GM12878 (cell line): ENCODE results near the gene BTC. TPM values are rescaled to one million over a fixed set of nuclear protein-coding genes. Genes with fewer than 3 reads are reported as not detected.

Experiments
- ATAC-seq: fragments of 200-7000 bp; cut with Tn5 transposase; 3 replicates; pipeline ENCODE4 v1.9.1; 2020; ENCODE audit warnings: mild to moderate bottlenecking, moderate library complexity
- BruUV-seq: library from RNA; stranded (reverse); fragments of 400-500 nt; replicated peaks from 2 replicates; lab custom pipeline; 2021; lab: Mats Ljungman, UMichigan
- CTCF ChIA-PET: fragments of 300-600 bp; sonication (Branson Sonifier 250); formaldehyde crosslinking; extraction: SDS; loops from one replicate; lab custom pipeline; 2021; ENCODE audit warnings: inconsistent platforms; lab: Yijun Ruan, JAX
- POLR2A ChIA-PET: fragments of 350-600 bp; formaldehyde crosslinking; extraction: SDS; loops from one replicate; lab custom pipeline; 2021; ENCODE audit warnings: inconsistent platforms; lab: Charles Lee
- RAD21 ChIA-PET: fragments of 300-600 bp; sonication (Branson Sonifier 250); formaldehyde crosslinking; loops from one replicate; lab custom pipeline; 2023; ENCODE audit warnings: antibody characterized with exemption; ENCODE audit not compliant: unreplicated experiment; lab: Charles Lee
- SMC1A ChIA-PET: fragments of 300-600 bp; sonication (Branson Sonifier 250); formaldehyde crosslinking; loops from one replicate; lab custom pipeline; 2023; ENCODE audit not compliant: unreplicated experiment, uncharacterized antibody; lab: Charles Lee
- DNase-seq: peaks from one replicate; pipeline ENCODE4 v3.0.0-alpha.2; 2011; ENCODE audit warnings: low read depth, low spot score
- FAIRE-seq: peaks from 3 replicates; lab custom pipeline; 2011; peaks lifted over from hg19 to GRCh38; lab: Jason Lieb, UNC
- H2AFZ ChIP-seq: 2 replicates; pipeline ENCODE4 v1.6.0; 2011; ENCODE audit warnings: low read depth, low read length, control low read depth; ENCODE audit not compliant: control insufficient read depth
- H3K27ac ChIP-seq: 2 replicates; pipeline ENCODE4 v1.5.1; 2011; ENCODE audit warnings: control low read depth; ENCODE audit not compliant: control insufficient read depth, insufficient read depth
- H3K27me3 ChIP-seq, 2 experiments: replicated peaks in 1 of 2; 2 replicates each; pipeline versions ENCODE4 v1.6.0 to v1.6.1; 2011; ENCODE audit warnings: low read length in 1 of 2; ENCODE audit not compliant: control insufficient read depth in 2 of 2, insufficient read depth in 2 of 2
- H3K36me3 ChIP-seq, 2 experiments: 2 replicates each; pipeline ENCODE4 v1.5.1; 2011; ENCODE audit warnings: low read length in 1 of 2; ENCODE audit not compliant: control insufficient read depth in 2 of 2, insufficient read depth in 2 of 2
- H3K4me1 ChIP-seq: 2 replicates; pipeline ENCODE4 v1.6.1; 2011; ENCODE audit warnings: mild to moderate bottlenecking, low read length, moderate library complexity, mixed read lengths; ENCODE audit not compliant: control insufficient read depth, insufficient read depth
- H3K4me2 ChIP-seq: 2 replicates; pipeline ENCODE4 v1.6.0; 2011; ENCODE audit warnings: control low read depth; ENCODE audit not compliant: control insufficient read depth, insufficient read depth
- H3K4me3 ChIP-seq: fragments of 200-600 bp; sonication (generic); 2 replicates; pipeline ENCODE4 v1.5.1; 2016
- H3K79me2 ChIP-seq: 2 replicates; pipeline ENCODE4 v1.6.0; 2011; ENCODE audit warnings: low read length; ENCODE audit not compliant: control insufficient read depth, insufficient read depth
- H3K9ac ChIP-seq: 2 replicates; pipeline ENCODE4 v1.8.0; 2011; ENCODE audit warnings: low read length, control low read depth, mixed read lengths; ENCODE audit not compliant: control insufficient read depth, insufficient read depth
- H3K9me3 ChIP-seq: replicated peaks from 3 replicates; pipeline ENCODE4 v1.5.1; 2011; ENCODE audit warnings: mild to moderate bottlenecking, low read length; ENCODE audit not compliant: control insufficient read depth, insufficient read depth
- H4K20me1 ChIP-seq: 2 replicates; pipeline ENCODE4 v1.6.0; 2011; ENCODE audit not compliant: control insufficient read depth, insufficient read depth
- BCLAF1 ChIP-seq: fragments of 450-650 bp; IDR thresholded peaks from 2 replicates; pipeline ENCODE4 v1.6.1; 2017; ENCODE audit warnings: antibody characterized with exemption, mild to moderate bottlenecking, moderate library complexity
- BMI1 ChIP-seq: fragments of 450-650 bp; IDR thresholded peaks from 2 replicates; pipeline ENCODE4 v1.6.1; 2016; ENCODE audit warnings: mild to moderate bottlenecking, moderate library complexity, borderline replicate concordance
- DPF2 ChIP-seq: fragments of 450-650 bp; IDR thresholded peaks from 2 replicates; pipeline ENCODE4 v1.6.1; 2017; ENCODE audit warnings: mild to moderate bottlenecking
- FOS ChIP-seq: IDR thresholded peaks from 3 replicates; pipeline ENCODE4 v1.6.1; 2011; ENCODE audit warnings: borderline replicate concordance; ENCODE audit not compliant: insufficient read length; ENCODE audit errors: extremely low read depth
- GATAD2B ChIP-seq: fragments of 450-650 bp; conservative IDR thresholded peaks from 2 replicates; pipeline ENCODE4 v1.6.1; 2017; ENCODE audit warnings: low read depth, mild to moderate bottlenecking, moderate library complexity
- HSF1 ChIP-seq: fragments of 150-350 bp; IDR thresholded peaks from 2 replicates; pipeline ENCODE4 v1.6.1; 2014; ENCODE audit warnings: mild to moderate bottlenecking, low read depth, low read length
- IRF3 ChIP-seq: fragments of 450-650 bp; IDR thresholded peaks from 2 replicates; pipeline ENCODE4 v1.6.1; 2014; ENCODE audit warnings: mild to moderate bottlenecking
- RAD21 ChIP-seq: IDR thresholded peaks from 2 replicates; pipeline ENCODE4 v1.6.1; 2011; ENCODE audit warnings: mild to moderate bottlenecking, low read depth, low read length, moderate library complexity; ENCODE audit not compliant: insufficient read depth
- RELA ChIP-seq: fragments of 450-650 bp; IDR thresholded peaks from 2 replicates; pipeline ENCODE4 v1.8.0; 2014; ENCODE audit warnings: borderline replicate concordance; ENCODE audit not compliant: partially characterized antibody
- REST ChIP-seq: IDR thresholded peaks from 2 replicates; pipeline ENCODE4 v1.6.1; 2012; ENCODE audit warnings: mild to moderate bottlenecking, low read depth, low read length
- SIN3A ChIP-seq: IDR thresholded peaks from 2 replicates; pipeline ENCODE4 v1.6.1; 2012; ENCODE audit warnings: low read depth, low read length, improper control_type of control experiment
- SMAD1 ChIP-seq: fragments of 450-650 bp; IDR thresholded peaks from 2 replicates; pipeline ENCODE4 v1.6.1; 2018; ENCODE audit warnings: mild to moderate bottlenecking, low read depth; ENCODE audit not compliant: partially characterized antibody
- SREBF1 ChIP-seq: IDR thresholded peaks from 2 replicates; pipeline ENCODE4 v1.6.1; 2012; ENCODE audit warnings: mild to moderate bottlenecking, low read length
- TAF1 ChIP-seq: IDR thresholded peaks from 2 replicates; pipeline ENCODE4 v1.6.1; 2011; ENCODE audit warnings: mild to moderate bottlenecking, low read depth, low read length, borderline replicate concordance
- USF1 ChIP-seq: IDR thresholded peaks from 2 replicates; pipeline ENCODE4 v1.6.1; 2011; ENCODE audit warnings: borderline replicate concordance, low read depth, mild to moderate bottlenecking, moderate library complexity, mixed read lengths, low read length; ENCODE audit not compliant: insufficient read depth; ENCODE audit errors: extremely low read length
- WGBS: methylation state at CpG from one replicate; pipeline ENCODE4 v1.1.6; 2016; ENCODE audit warnings: low lambda C conversion rate; ENCODE audit not compliant: insufficient replicate concordance, insufficient coverage; ENCODE audit errors: missing lambda C conversion rate; 5-methylcytosine and 5-hydroxymethylcytosine counted together
- in situ Hi-C: fragments of 300-500 bp; cut with MboI; formaldehyde crosslinking; loops from 9 replicates; pipeline ENCODE4 v1.14.3; 2018; ENCODE audit warnings: mixed read lengths
- intact Hi-C: fragments of 100-400 bp; cut with micrococcal nuclease; formaldehyde crosslinking; loops from one replicate; pipeline ENCODE4 v1.14.2; 2022; ENCODE audit not compliant: unreplicated experiment
- polyA plus RNA-seq, 11 experiments: library from polyadenylated mRNA; depleted of rRNA in 4 of 11; unstranded in 6 of 11; stranded (reverse) in 5 of 11; fragments of >200 nt; fragmentation: Nextera tagmentation in 4 of 11; fragmentation: Illumina TruSeq in 1 of 11; extraction: Ambion mirVana in 4 of 11; extraction: Trizol in 1 of 11; gene quantifications; 1 replicate in 1 of 11; 2 replicates in 10 of 11; pipeline versions ENCODE4 v1.2.1 to v1.2.3, GENCODE V29; 2011 to 2016; ENCODE audit warnings: inconsistent platforms in 2 of 11, missing spikeins in 2 of 11, low read depth in 1 of 11
- total RNA-seq, 4 experiments: library from RNA; depleted of rRNA in 3 of 4; stranded (reverse); fragments of >200 nt in 3 of 4; fragmentation: Illumina TruSeq in 1 of 4; extraction: Trizol in 1 of 4; gene quantifications; 2 replicates each; pipeline versions ENCODE4 v1.2.1 to v1.2.3, GENCODE V29; 2013 to 2021

The BTC gene
- total and polyA plus RNA-seq, 10 of the 15 experiments (the other 5 are each of a cell fraction or from before 2014, with no cell fraction given): not detected

- no TSS peak for BruUV-seq
- Histone ChIP-seq H4K20me1 (no peaks in the 10 kb centered on the region), H3K9ac (no peak overlapping the region), H3K4me2 (no peak overlapping the region), H3K9me3 (no peaks in the 10 kb centered on the region), H2AFZ (no peak overlapping the region), H3K4me1 (no peaks in the 10 kb centered on the region), H3K36me3 (no peaks in the 10 kb centered on the region), H3K27ac (no peak overlapping the region), H3K4me3 (no peak overlapping the region), H3K27me3 (peaks cover 6 to 11% of the 10 kb centered on the region in 2 experiments), H3K79me2 (no peaks in the 10 kb centered on the region)
- in situ Hi-C loops: no loop called here
- WGBS: 44% methylated on average over 2 of the region's 2 CpGs
- CTCF ChIA-PET: no interaction called here
- intact Hi-C loops: no loop called here
- POLR2A ChIA-PET: no interaction called here
- SMC1A ChIA-PET: no interaction called here
- FAIRE-seq: no peak
- DNase-seq: no peak
- RAD21 ChIA-PET: no interaction called here
- ATAC-seq: no peak
- TF ChIP-seq GATAD2B: no peak
- TF ChIP-seq TAF1: no peak
- TF ChIP-seq FOS: no peak
- TF ChIP-seq SREBF1: no peak
- TF ChIP-seq DPF2: no peak
- no peak for TF ChIP-seq SIN3A
- no peak for TF ChIP-seq BMI1
- no peak for TF ChIP-seq BCLAF1
- no peak for TF ChIP-seq RELA
- TF ChIP-seq USF1: no peak
- TF ChIP-seq RAD21: no peak
- TF ChIP-seq SMAD1: no peak
- TF ChIP-seq HSF1: no peak
- no peak for TF ChIP-seq IRF3
- TF ChIP-seq REST: no peak
Observed at GRCh38 chr4:74790652-74791051, 3.7 kb downstream of the BTC start.
